ENCODE results near the gene PRPS1.

PRPS1 gene

DNA sequence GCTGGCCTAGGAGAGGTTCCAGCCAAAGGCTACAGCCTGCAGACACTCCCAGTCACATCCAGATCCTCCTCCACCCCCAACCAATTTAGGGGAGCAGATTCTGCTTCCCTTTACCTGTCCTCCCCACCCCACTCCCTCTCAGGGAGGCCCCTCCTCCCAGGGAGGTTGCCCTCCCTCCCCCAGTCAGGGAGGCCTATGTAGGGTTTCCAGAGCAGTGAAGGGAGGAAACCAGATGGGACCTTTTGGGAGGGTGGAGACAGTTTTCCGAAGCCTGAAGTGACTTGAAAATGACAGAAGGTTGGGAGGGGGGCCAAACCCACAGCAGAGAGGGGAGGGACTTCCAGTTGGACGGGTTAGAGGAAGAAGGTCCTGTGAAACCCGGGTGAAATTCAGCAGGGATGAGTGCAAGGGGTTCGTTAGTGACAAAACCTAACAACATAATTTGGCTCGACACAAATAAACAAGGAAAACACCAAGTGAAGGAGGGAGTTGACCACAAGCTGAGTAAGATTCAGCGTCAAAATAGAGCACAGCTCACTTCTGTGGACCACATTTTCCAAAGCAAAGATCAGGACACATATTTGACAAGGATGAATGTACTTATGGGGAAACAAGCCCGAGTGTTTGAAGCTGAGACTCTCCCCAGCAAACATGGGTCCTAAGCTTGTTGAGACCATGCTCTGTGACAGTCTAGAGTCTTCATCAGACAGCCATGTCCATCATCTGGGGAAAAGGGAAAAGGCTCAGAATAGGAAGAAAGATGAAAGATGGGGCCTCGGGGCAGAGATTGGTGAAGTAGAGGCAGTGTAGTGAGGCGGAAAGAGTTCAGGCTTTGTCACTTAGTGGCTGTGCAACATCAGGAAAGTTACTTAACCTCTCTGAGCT, 46.4 kb downstream of the PRPS1 start:
- TF ChIP-seq CTBP1 (IDR thresholded peaks at IDR 0.05; ENCODE audit: borderline replicate concordance), result peak; percentile 48; the same call in 1 of the 2 replicates
- no peak for TF ChIP-seq LEF1 (IDR thresholded peaks at IDR 0.05; ENCODE audit: borderline replicate concordance)
- TF ChIP-seq, protein P1, sequence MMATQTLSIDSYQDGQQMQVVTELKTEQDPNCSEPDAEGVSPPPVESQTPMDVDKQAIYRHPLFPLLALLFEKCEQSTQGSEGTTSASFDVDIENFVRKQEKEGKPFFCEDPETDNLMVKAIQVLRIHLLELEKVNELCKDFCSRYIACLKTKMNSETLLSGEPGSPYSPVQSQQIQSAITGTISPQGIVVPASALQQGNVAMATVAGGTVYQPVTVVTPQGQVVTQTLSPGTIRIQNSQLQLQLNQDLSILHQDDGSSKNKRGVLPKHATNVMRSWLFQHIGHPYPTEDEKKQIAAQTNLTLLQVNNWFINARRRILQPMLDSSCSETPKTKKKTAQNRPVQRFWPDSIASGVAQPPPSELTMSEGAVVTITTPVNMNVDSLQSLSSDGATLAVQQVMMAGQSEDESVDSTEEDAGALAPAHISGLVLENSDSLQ (IDR thresholded peaks at IDR 0.05), result peak; percentile 55; the same call in 1 of the 2 replicates
- CTCF ChIA-PET, result interaction anchor here (1.1 to 7.5 kb wide), 6 partner anchors 15 to 102 kb away, joined by 3 to 86 read pairs (median 10); partner anchors contain the start of genes NCBP2L and TSC22D3
- POLR2A ChIA-PET, result interaction anchor here (0.7 to 23.6 kb wide), 13 partner anchors 9 to 101 kb away, joined by 3 to 724 read pairs (median 10); partner anchors contain the start of genes NCBP2L and TSC22D3
- DNase-seq (ENCODE audit: extremely low spot score), result no peak

DNA sequence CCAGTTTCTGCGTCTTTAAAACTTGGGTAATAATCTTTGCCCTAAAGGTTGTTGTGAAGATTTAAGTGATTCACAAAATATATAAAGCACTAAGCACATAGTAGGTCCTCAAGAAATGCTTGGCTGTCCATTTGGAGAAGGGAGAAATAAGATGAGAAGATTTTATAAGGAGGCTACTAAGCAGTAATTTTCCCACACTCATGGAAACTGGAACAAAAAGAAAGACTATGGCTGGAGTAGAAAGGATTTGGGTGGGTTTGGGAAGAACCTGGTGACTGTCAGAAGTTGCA, 47.0 kb downstream of the PRPS1 start:
- DNase-seq (ENCODE audit: extremely low spot score), result no peak
- ChIA-PET POLR2A (interaction anchor here (0.7 to 23.6 kb wide), 10 partner anchors 8 to 100 kb away, joined by 3 to 724 read pairs (median 13); partner anchors contain the start of genes NCBP2L and TSC22D3), CTCF (interaction anchor here (1.1 to 7.5 kb wide), 4 partner anchors 16 to 101 kb away, joined by 3 to 86 read pairs (median 43); partner anchors contain the start of genes NCBP2L and TSC22D3)
- TF ChIP-seq FOXK2 (IDR thresholded peaks at IDR 0.05) (no peak), TARDBP (IDR thresholded peaks at IDR 0.05) (no peak), HDGF (IDR thresholded peaks at IDR 0.05; ENCODE audit: borderline replicate concordance) (no peak), NFRKB (IDR thresholded peaks at IDR 0.05) (no peak), LEF1 (IDR thresholded peaks at IDR 0.05; ENCODE audit: borderline replicate concordance) (no peak)

DNA sequence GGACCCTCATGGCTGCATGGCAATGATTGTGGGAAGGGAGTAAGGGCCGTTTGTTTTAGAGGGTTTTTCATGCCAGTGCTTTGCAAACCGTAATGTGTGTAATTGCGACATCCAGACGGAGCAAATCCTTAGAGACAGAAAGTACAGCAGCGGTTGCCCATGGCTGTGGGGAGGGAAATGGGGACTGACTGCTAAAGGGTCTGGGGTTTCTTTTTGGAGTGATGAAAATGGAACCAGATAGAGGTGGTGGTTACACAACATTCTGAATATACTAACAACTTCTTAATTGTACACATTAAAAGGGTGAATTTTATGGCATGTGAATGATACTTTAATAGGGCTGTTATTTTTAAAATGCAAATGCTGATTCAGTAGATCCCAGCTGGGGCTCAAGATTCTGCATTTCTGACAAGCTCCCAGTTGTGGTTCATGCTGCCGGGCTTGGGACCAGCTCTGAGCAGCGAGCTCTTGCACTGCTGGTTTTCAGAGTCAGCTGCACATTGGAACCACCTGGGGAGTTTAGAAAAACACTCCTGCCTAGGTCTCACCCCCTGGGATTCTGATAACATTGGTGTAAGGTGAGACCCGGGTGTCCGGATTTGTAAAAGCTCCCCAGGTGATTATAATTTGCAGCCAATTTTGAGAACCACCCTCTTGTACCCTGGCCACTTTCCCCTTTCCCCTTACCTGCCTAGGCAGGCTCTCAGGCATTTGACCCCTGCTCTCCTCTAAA, 47.7 kb downstream of the PRPS1 start:
- CTCF ChIA-PET, result interaction anchor here (1.0 to 7.5 kb wide), 3 partner anchors 42 to 100 kb away, joined by 4 to 86 read pairs (median 83); partner anchors contain the start of genes NCBP2L and TSC22D3
- TF ChIP-seq ZNF384 (IDR thresholded peaks at IDR 0.05), result no peak
- TF ChIP-seq CTBP1 (IDR thresholded peaks at IDR 0.05; ENCODE audit: borderline replicate concordance), result peak; percentile 4; the same call in 1 of the 2 replicates
- no peak for TF ChIP-seq SUZ12 (IDR thresholded peaks at IDR 0.05)
- DNase-seq (ENCODE audit: extremely low spot score), result no peak
- POLR2A ChIA-PET, result interaction anchor here (0.7 to 23.6 kb wide), 22 partner anchors 7 to 134 kb away, joined by 3 to 724 read pairs (median 6); partner anchors contain the start of genes NCBP2L, PRPS1 and TSC22D3

DNA sequence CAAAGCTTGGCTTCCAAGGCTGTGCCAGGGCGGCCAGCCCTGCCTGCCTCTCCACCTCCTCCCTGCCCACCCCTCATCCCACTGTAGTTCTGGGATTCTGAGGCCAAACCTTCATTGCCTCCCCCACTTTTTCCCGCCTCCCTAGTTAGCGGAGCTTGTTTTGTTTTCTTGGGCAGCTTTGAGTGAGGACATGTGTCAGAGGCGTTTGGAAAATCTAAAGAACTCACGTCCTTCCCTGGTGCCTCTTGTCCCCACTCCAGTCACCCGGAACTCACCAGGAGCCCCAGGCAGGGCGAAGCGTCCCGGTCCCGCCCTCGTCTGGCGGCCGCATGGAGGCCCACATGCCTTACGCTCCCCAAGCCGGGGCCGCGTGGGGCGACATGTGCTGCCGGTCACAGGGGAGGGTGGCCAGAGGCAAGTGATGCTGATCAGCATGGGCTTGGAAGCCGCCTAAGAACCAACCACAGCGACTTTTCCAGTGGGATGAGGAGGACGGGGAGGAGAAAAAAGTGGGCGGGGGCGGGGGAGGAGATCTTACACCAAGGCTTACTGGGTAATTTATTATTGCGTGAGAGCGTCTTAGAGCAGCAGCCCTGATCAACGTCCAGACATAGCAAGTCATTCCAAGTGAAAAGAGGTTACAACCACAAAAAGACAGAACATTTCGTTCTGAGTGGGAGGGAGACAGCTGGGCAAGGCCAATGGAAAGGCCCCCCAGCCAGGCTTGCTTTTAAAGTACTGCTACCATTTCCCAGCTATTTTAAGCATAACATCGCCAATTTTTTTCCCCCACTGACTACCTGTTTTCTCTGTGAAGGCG, 48.5 kb downstream of the PRPS1 start:
- TF ChIP-seq ARNT (IDR thresholded peaks at IDR 0.05) (peak; percentile 92), ELF4 (IDR thresholded peaks at IDR 0.05) (no peak; the same call in 1 of the 2 replicates), NFRKB (IDR thresholded peaks at IDR 0.05) (no peak), BHLHE40 (IDR thresholded peaks at IDR 0.05; ENCODE audit: borderline replicate concordance) (no peak), ZNF384 (IDR thresholded peaks at IDR 0.05) (no peak), TARDBP (IDR thresholded peaks at IDR 0.05) (no peak), HDGF (IDR thresholded peaks at IDR 0.05; ENCODE audit: borderline replicate concordance) (no peak), FOXA1 (IDR thresholded peaks at IDR 0.05) (no peak), L3MBTL2 (conservative IDR thresholded peaks at IDR 0.05) (peak; percentile 99), LEF1 (IDR thresholded peaks at IDR 0.05; ENCODE audit: borderline replicate concordance) (no peak), SP1 (IDR thresholded peaks at IDR 0.05) (no peak), CTBP1 (IDR thresholded peaks at IDR 0.05; ENCODE audit: borderline replicate concordance) (peak; percentile 85), FOXK2 (IDR thresholded peaks at IDR 0.05) (no peak), SUZ12 (IDR thresholded peaks at IDR 0.05) (no peak), FOXM1 (IDR thresholded peaks at IDR 0.05; ENCODE audit: borderline replicate concordance) (no peak; the same call in 1 of the 2 replicates)
- TF ChIP-seq, protein P1 (IDR thresholded peaks at IDR 0.05), result peak; percentile 85
- CTCF ChIA-PET, result interaction anchor here (0.8 to 7.5 kb wide), 5 partner anchors 14 to 99 kb away, joined by 3 to 86 read pairs (median 4); partner anchors contain the start of genes NCBP2L and TSC22D3
- POLR2A ChIA-PET, result interaction anchor here (0.7 to 23.6 kb wide), 24 partner anchors 8 to 134 kb away, joined by 3 to 724 read pairs (median 5); partner anchors contain the start of genes NCBP2L, PRPS1 and TSC22D3
- peak; percentile 84 for DNase-seq (ENCODE audit: extremely low spot score)

DNA sequence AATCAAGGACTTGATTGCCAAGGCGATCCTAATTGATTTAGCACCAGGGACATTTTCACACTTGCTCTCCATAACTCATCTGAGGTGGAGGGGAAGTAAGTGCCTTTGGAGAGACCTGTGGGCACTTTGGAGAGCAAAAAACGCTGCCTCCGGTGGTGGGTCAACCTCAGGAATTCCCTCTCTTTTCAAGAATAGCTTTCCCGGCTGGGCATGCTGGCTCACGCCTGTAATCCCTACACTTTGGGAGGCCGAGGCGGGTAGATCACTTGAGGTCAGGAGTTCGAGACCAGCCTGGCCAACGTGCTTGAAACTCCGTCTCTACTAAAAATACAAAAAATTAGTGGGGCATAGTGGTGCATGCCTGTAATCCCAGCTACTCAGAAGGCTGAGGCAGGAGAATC, 49.2 kb downstream of the PRPS1 start:
- TF ChIP-seq ARNT (IDR thresholded peaks at IDR 0.05) (no peak), L3MBTL2 (conservative IDR thresholded peaks at IDR 0.05) (peak; percentile 74), FOXM1 (IDR thresholded peaks at IDR 0.05; ENCODE audit: borderline replicate concordance) (no peak)
- TF ChIP-seq, protein P1 (IDR thresholded peaks at IDR 0.05), result no peak
- no peak for DNase-seq (ENCODE audit: extremely low spot score)
- ChIA-PET CTCF (interaction anchor here (0.8 to 7.5 kb wide), 5 partner anchors 14 to 99 kb away, joined by 3 to 86 read pairs (median 3); partner anchors contain the start of genes NCBP2L and TSC22D3), POLR2A (interaction anchor here (0.8 to 23.6 kb wide), 17 partner anchors 8 to 102 kb away, joined by 3 to 724 read pairs (median 5); partner anchors contain the start of genes NCBP2L, PRPS1 and TSC22D3)

Data from HEK293T (cell line).